Activated CD4-positive, alpha-beta T cell treated with anti-CD3 and anti-CD28 coated beads for 4 hours (primary cell): ENCODE measurements around the gene RBM46.
"Not testable (repeated sequence)": the region's sequence is repeated elsewhere in the genome, so short reads cannot be mapped to it uniquely, and the experiment has no call there.

Experiments used
- DNase-seq, 2 donors: peaks; one replicate each; pipeline ENCODE4 v3.0.0-alpha.2; 2020

Gene RBM46

DNA sequence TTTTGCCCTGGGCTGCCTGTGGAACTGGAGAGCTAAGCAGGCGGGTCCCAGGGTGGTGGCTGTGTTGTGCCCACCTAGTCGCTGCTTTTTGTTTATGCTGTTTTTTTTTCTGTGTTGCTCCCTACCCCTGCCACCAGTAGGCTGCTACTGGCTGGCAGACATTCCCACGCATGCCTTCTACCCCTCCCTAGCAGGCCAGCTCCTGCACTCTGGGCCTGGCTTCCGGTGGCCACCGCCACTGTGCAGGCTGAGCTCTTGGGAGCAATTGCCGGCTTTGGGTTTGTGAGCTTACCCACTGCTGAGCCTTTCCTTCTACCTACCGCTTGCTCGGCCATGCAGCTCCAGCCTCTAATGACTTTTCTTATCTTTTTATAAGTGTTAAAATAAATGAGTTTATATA is 57.6 kb downstream of the RBM46 start:
- DNase-seq = no peak

DNA sequence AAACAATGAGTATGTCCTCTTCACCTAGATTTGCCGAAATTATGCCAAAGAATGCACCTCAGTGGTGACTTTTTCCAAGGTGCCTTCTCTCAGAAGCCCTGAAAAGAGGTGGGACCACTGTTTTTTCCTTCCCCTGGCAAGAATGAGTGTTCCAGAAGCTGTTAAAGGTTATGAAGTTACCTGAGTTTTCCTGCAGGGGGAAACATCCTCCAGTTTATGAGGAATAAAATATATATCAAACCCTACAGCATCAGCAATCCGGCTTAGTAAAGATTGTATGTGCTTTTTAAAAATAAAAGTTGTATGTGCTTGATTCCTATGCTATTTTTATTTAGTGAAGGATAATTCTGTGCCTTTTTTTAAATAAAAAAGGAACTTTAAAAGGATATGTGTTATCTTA is 73.3 kb downstream of the RBM46 start:
- DNase-seq = no peak

DNA sequence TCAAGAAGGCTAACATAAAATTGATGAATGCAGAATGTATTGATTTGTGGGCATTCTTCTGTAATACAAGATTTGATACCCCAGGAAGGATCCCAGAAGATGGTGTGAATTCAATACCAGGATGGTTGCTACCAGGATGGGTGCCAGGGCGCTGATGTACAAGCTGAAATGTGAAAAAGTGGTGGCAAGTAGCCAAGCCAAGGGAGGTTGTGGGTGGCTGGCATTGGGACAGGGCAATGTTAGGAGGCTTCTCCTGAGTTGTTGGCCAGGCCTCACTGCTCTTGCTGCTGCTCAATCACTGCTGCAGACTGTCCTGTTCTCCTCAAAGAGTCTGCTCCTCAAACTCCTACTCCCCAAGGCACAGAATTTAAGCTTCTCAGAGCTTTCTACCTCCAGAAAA is 77.1 kb downstream of the RBM46 start:
- no peak for DNase-seq

DNA sequence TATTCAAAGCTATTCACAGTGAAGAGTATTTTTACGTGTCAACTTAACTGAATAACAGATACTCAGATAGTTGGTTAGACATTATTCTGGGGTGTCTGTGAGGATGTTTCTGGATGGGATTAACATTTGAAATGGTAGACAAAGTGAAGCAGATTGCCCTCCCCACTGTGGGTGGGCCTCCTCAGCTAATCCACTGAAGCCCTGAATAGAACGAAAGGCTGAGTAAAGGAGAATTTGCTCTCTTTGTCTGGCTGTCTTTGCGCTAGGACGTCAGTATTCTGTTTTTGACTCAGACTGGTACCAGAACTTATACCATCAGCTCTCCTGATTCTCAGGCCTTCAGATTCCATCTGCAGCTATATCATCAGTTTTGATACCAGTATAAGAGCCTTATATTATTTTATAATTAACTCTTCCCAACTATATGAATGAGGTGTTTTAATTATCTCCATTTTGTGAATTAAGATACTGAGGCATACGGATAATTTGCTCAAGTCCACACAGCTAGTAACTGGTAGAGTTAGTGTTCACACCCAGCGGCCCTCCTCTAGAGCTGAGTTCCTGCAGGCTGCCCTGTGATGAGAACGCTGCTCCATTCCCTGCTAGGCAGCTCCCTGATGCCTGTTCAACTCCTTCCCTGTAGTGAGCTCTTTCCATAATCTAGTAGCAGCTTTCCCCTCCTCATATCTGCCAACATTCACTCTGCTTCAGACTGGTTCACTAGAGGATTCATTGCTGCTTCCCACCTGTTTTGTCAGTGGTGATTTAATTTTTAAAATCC is 87.5 kb downstream of the RBM46 start:
- DNase-seq = no peak

DNA sequence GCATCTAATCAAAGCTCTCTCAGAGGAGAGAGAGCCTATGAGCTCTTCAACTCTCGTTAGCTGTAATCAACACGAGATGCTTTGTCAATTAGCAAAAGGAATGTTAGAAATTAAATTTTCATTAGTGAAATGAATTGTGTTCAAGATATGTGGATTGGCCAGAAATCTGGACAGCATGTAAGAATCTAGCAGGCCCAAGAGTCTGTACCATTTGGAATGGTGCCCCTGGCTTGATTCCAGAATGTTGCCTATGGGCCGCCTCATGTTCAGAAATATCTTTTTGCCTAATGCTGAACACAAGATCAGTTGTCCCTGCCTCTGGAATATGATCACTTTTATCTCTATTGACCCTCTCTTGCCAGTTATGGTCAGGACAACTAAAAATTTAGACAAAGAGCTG is 88.2 kb downstream of the RBM46 start:
- no peak for DNase-seq

DNA sequence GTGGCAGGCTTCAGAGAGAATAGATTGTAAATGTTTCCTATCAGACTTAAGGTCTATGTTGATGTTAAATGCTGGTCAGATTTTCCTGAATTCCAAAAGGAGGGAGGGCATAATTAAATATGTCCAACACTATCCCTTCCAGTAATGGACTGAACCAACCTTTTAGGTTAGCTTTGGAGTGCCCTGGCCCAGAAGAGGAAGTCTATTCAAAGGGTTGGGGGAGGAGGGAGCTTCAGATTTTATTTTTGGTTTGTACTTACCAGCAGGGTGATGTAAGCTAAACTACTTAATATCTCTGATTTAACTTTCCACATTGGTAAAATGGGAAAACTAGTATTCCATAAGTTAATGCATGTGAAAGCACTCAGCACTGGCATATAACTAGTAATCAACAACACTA is 91.1 kb downstream of the RBM46 start:
- DNase-seq = no peak

DNA sequence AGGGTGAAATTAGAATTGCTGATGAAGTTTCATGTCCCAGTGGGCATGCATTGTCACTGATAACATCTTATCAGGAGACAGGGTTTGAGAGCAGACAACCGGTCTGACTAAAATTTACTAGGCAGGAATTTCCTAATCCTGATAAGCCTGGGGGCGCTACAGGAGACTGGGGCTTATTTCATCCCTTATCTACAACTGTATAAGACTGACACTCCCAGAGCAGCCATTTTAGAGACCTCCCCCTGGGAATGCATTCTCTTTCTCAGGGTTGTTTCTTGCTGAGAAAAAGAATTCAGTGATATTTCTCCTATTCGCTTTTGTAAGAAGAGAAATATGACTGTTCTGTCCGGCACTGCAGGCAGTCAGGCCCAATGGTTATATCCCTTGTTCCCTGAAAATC is 93.0 kb downstream of the RBM46 start:
- DNase-seq = not testable (repeated sequence)

DNA sequence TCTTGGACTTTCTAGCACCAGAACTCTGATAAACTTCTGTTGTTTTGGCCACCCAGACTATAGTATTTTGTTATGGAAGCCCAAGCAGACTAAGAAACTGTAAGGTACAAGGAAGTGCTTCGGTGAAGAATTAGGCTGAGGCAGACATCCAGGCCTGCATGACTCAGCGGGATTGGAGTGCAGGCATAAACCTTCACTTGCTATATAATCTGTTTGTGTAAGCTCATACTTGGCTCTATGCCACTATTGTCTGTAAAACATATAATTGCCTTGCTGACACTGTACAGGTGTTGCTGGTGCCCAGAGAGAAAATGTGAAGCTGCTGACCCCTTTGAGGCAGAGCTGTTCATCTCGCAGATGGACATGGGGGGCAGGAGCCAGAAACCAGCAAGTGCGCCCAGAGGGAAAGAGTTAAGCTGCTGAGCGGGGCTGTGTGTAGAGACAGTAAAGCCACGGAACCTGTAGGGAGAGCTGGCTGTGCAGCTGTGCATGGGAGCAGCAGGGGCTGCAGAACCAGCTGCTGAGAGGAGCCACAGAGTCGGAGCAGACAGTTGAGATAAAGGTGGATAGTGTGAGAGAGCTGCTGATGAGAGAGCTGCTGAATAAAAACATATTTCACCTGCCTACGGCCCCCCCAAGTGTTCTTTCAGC is 96.2 kb downstream of the RBM46 start:
- no peak for DNase-seq
